Measurements from ENCODE around the gene ATP2C2.
"Not testable (repeated sequence)": the region's sequence is repeated elsewhere in the genome, so short reads cannot be mapped to it uniquely, and the experiment has no call there.

The ATP2C2 gene

DNA sequence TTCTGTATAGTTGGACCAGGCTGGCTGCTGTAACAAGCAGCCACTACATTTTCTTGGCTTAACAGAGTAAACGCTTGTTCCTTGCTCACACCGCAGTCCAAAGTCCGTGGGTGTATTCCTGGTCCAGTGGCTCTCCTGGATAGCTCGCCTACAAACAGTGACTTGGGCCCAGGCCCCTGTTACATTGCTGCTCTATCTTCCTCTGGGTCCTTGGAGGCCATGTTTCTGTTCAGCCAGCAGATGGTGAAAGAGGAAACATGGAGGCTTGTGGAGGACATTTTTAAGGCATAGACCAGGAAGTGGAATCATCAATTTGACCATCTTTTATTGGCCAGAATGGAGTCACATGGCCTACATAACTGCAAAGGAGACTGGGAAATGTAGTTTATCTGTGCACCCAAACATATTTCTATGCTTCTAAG lies 55.1 kb downstream of the ATP2C2 start:
- no peak for DNase-seq

DNA sequence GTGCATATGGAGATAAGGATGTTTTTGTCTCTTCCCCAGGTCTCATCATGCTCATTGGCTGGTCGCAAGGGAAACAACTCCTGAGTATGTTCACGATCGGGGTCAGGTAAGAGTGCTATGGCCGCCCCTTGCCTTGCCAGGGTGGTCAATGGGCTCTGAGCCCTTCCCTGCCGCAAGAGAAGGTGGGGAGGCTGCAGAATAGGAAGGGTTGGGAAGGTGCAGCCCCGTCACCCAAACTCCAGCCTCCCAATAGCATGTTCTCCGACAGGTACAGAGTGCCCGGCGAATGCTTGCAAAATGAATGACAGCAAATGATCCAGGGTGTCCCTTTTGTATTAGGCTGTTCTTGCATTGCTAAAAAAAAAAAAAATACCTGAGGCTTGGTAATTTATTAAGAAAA lies 57.4 kb downstream of the ATP2C2 start:
- DNase-seq, result no peak

DNA sequence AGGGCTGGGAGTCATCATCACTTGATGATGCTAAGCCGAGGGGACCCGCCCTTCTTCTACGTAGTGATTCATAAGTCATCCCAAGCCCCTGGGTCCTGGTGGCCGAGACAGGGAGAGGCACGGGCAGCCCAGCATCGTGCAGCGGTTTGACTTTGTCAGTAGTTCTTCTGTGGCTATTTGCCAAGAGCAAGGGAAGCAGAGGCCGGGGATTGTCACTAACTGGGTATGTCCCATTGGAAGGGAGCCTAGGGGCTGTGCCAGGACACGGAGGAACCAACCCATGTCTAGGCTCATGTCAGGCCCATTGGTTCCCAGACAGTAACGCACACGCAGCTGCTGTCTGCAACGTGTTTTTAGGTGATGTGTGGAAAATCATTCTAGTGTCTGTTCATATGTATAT lies 58.5 kb downstream of the ATP2C2 start:
- no peak for DNase-seq

DNA sequence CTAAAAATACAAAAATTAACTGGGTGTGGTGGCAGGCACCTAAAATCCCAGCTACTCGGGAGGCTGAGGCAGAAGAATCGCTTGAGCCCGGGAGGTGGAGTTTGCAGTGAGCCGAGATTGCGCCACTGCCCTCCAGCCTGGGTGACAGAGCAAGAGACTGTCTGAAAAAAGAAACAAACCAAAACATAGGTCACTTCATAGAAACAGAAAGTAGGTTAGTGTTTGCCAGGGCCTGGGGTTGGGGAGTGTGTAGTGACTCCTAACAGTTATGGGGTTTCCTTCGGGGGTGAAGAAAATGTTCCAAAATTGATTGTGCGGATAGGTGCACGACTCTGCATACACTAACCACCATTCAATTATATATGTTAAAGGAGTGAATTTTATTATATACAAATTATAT lies 59.2 kb downstream of the ATP2C2 start:
- DNase-seq, result no peak

DNA sequence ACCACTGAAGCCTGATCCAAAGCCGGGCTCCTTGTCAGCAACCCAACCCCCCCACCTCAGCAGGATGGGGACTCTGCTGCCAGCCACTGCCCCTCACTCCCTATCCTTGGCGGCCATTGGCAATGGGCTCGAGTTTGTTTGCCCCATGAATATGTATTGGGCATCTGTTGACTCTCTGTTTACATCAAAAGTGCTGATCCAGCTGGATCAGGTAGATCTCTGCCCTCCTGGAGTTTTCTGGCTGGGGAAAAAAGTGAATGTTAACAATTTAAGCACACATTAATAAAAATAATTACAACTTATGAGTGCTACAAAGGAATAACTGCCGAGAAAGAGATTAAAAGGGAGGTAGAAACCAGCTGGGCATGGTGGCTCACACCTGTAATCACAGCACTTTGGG lies 62.5 kb downstream of the ATP2C2 start:
- no peak for DNase-seq

DNA sequence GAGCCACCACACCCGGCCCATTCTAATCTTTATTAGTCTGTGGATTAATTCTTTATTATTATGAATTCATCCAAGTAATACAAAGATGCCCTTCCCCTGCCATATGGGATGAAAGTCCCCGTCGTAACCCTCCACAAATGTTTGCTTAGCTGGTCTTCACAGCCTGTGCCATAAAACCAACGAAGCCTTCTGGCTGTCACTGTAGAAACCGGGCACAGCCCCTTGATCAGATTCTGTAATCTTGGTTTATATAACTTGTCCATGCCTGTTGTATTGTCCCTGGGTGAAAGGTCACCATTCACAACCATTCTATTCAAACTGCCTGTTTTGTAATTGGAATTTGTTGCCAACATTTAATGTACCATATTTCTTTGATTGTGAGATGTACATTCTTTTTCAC lies 66.5 kb downstream of the ATP2C2 start:
- no peak for DNase-seq

DNA sequence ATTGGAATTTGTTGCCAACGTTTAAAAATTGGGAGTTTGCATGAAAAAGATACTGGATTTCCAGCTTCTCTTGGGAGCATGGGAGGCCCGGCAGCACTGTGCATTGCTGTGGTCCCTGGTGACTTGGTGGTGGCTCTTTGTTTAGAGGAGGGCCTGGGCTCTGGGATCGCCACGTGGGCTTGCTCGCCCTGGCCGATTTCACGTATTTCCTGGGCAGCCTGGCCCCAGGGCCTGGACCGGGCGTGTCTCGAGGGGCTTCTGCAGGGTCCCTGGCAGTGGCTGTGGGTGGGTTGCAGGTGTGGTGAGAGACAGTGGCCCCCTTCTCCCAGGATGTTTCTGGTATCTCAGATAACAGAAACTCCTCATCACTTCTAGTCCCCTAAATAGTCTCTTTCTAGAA lies 67.9 kb downstream of the ATP2C2 start:
- no peak for DNase-seq

DNA sequence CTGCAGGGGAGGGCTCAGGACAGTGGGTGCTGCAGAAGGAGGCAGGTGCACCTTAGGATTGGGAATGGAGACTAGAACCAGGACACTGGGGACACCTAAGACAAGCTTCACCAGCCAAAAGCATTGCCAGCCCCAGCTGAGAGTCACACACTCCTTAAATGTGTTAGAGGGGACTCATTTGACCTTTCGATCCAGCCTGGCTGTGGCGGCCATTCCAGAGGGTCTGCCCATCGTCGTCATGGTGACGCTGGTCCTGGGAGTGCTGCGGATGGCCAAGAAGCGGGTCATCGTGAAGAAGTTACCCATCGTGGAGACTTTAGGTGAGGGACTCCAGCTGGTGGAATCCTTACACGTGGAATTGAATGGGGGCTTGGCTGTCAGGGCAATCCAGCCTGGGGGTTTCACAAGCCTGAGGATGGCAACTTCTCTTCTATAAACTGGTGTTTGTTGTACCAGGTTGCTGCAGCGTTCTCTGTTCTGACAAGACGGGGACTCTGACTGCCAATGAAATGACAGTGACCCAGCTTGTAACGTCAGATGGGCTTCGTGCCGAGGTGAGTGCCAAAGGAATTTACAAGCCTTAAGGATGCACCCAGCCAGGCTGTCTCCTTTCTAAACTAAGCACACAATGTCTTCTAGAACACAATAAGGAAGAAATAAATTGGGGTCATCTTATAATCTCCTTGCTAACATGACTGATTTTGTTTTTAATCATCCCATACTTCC lies 70.8 kb downstream of the ATP2C2 start:
- no peak for DNase-seq

DNA sequence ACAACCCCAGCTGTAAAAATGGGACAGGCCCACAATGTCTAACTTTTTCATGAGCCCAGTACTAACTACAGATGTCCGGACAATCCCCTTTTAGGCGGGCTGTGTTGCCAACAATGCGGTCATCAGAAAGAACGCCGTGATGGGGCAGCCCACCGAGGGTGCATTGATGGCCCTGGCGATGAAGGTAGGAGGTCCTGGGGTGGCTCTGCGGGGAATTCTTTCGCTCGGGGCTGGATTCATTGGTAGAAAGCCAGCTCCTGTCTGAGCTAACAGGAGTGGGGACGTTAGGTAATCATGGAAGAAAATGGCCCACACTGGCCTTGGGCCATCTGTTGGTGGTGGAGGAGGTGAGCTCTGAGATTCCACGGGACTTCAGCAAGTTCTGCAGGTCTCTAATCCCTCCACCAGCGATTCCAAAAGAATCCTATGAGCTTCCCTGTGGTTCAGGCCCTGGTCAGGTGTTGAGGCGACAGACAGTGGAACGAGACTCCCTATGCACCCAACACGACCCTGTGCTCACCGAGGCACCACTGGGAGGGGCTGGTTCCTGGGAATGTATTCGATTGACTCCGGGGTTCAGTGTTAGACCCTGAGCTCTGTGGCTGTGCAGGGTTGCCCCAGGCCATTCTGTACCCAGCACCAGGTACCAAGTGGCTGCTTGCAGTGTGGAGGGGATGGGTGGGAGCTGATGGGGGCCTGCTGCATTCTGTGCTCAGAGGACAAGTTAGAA lies 74.2 kb downstream of the ATP2C2 start:
- no peak for DNase-seq

DNA sequence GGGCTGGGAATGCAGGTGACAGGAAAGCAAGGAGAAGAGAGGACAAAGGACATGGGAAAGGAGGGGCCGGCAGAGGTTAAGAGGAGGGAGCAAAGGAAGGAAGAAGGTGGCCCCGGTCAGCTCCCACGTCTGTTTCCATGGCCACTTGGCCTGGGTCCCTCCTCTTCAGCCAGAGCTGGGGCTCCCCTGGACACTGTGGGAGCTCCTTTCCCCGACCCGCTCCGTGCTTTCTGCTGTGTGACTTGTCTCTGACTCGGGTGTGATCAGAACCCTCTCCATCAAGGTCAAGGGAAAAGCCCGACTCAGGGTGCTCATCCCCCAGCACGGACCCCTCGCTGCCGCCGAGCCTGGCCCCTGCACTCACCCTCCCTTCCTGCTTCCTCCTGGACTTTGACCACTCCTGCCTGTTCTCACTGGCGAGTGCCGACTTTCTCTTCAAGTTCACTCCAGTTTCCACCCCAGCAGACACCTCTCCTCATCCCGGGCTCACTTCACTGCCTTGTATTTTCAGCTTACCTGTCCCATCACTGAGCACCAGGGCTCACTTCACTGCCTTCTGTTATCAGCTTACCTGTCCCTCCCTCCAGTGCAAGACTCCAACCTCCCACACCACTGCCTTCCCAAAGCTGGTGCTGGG lies 74.9 kb downstream of the ATP2C2 start:
- DNase-seq, result no peak

DNA sequence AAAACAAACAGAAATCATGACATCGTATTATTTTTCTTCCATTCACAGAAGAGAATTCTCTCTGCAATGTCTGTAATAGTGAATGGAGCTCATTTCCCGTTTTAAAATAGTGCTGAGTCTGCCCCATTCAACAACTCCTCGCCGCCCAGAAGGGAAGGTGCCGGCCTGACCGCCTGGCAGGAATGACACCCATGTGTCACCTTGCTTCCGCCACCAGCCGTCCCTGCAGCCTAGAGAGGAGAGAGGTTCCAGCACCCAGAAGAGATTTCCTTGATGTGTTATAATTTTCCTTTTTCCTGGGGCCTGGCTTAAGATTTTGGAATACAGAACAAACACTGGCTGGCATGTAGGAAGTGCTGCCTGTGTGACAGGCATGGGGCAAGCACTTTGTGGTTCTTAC lies 76.1 kb downstream of the ATP2C2 start:
- no peak for DNase-seq

DNA sequence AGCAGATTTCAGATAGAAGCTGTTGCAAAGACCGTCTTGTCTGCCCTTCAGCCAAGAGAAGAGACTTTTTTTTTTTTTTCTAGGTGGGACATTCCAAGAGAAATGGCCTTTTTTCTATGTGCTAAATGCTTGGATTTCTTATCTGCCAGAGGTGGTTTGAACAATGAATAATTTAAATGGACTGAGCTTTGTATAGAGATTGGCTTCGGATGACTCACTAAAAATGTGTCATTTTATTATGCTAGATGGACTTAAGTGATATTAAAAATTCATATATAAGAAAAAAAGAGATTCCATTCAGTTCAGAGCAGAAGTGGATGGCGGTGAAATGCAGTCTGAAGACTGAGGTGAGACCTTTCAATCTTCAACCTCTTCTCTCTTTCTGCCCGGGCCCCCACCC lies 77.7 kb downstream of the ATP2C2 start:
- no peak for DNase-seq

DNA sequence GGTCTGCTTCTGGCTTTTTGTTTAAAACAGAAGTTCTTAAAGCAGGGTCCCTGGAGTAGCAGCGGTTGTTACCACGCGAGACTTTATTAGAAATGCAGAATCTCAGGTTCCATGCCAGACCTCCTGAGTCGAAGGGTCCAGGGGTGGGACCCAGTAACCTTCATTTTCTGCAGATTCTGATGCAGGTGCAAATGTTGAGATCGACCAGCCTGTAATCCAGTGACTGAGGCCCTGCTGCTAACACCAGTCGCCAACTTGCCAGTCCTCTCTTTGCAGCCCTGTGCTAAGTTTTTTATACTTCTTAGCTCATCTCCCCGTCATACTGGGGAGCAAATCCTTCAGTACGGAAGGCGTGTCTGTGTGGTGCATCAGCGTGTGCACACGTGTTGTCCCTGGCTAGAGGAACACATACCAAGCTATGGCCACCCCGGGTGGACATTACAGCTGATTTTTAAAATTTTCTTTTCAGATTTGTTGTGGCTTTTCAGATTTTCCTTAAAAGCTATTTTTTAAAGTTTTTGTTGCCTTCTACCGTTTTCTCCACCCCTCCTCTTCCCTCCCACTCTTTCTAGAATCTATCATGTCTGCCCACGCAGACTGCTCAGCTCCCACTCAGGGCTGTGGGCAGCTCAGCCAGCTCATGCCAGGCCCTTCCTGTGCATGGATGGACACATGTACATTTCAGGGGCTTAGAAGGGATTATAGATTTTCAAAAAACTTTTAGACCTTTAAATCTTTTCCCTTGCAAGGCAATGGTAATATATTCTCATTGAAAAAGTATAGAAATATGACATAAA lies 78.5 kb downstream of the ATP2C2 start:
- no peak for DNase-seq

DNA sequence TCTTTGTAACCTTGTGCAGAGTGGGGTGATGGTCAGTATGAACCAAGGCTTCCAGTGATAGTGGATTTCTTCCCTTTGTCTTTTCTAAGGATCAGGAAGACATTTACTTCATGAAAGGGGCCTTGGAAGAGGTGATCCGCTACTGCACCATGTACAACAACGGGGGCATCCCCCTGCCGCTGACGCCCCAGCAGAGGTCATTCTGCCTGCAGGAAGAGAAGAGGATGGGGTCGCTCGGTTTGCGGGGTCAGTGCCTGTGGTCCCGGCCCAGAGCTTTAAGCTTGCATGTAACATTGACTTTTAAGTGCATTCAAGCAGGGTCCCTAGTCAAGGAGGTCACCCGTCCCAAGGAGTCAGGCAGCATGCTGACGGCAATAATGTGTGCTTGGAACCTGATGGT lies 80.1 kb downstream of the ATP2C2 start:
- no peak for DNase-seq

DNA sequence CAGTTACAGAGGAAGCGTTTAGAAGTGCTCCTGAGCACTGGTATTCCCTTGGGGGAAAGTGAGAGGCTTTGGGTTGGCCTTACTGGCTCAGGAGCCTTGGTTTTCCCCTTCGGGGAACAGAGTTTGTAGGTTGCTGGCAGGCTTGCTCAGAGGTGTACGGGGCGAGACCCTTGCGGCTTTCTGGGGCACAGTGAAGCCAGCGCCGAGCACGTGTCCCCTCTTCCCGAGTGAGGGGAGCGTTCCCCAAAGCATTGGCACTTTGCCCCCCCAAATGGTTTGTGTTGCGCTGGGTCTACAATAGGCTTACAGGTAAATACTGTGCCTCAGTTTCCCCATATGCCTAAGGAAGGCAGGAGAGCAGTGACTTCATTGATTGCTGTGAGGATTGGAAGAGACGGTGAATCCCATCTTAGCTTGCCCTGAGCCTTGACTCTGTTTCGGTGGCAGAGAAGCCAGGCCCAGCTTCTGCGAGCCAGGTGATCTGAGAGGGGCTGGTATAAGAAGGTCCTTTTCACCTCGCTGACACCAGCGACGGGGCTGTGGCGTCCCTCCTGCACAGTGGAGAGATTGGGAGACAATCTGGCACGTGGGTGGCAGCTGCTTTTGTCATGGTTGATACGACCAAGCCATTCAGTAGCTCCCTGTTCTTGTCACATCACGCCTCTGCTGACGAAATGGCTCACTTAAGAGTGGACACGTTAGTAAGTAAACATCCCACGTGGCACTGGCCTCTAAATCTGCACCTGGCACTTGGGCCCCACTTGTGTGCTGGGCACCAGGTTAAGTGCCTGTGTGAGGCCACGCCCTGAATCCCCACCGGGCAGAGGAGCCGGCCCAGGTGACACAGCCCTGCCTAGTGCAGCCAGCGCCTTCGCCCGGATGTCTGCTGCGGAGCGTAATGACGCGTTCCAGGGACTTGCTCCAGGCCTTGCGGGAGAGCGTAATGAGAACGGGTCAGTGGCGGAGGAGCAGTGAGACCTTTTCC lies 81.1 kb downstream of the ATP2C2 start:
- DNase-seq, result no peak

DNA sequence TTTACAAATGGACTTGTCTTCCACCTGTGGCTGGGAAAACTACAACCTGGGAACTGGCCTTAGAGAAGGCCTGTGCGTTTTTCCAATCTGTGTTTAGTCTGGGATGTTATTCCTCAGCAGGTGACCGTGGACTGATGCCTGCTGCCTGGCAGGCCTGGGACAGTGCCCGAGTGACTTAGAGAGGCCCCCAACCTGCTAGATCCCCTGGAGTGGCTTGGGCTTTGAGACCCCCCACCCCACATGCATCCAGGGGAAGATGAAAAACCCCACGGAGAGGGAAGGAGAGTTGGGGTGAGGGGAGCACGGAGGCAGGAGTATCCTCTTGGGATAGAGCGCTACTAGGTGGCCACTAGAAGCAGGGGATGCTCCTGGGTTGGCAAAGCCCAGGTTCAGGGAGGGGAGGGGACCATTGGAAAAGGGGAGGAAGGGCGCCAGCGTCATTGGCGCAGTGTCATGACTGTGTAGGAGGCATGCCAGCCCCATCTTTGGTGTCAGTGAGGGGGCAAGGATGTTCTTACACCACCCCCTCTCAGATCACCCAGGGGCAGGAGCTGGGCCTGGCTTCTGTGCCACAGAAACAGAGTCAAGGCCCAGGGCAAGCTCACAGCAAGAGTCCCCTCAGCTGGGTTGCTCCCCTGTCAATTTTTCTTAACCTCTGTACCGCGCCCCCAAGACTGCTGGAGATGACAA lies 82.0 kb downstream of the ATP2C2 start:
- DNase-seq, result no peak

DNA sequence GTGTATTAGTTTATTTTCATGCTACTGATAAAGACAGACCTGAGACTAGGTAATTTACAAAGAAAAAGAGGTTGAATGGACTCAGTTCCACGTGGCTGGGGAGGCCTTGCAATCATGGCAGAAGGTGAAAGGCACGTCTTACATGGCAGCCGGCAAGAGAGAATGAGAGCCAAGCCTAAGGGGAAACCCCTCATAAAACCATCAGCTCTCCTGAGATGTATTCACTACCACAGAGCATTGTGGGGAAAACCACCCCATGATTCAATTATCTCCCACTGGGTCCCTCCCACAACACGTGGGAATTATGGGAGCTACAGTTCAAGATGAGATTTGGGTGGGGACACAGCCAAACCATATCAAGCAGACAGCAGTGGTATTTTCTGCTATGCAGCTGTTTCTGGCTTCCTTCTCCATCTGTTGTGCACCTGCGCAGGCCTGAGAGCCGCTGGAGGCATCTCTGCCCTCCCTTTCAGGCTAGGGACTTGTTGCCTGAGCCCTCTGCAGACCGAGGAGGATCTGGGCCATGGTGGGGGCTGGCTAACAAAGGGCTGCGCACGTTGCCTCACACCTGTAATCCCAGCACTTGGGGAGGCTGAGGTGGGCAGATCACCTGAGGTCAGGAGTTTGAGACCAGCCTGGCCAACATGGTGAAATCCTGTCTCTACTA lies 82.8 kb downstream of the ATP2C2 start:
- DNase-seq, result not testable (repeated sequence)

DNA sequence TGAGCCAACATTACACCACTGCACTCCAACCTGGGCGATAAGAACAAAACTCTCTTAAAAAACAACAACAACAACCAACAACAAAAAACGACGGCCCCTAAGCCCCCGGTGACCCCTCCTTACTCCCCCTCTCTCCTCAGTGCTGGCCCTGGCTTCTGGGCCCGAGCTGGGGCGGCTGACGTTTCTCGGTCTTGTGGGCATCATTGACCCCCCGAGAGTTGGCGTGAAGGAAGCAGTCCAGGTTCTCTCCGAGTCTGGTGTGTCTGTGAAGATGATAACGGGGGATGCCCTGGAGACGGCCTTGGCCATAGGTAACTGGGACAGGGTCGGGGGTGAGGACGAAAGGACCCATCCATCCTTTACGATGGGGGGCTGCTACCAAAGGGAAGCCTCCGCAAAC lies 83.4 kb downstream of the ATP2C2 start:
- DNase-seq, result no peak

DNA sequence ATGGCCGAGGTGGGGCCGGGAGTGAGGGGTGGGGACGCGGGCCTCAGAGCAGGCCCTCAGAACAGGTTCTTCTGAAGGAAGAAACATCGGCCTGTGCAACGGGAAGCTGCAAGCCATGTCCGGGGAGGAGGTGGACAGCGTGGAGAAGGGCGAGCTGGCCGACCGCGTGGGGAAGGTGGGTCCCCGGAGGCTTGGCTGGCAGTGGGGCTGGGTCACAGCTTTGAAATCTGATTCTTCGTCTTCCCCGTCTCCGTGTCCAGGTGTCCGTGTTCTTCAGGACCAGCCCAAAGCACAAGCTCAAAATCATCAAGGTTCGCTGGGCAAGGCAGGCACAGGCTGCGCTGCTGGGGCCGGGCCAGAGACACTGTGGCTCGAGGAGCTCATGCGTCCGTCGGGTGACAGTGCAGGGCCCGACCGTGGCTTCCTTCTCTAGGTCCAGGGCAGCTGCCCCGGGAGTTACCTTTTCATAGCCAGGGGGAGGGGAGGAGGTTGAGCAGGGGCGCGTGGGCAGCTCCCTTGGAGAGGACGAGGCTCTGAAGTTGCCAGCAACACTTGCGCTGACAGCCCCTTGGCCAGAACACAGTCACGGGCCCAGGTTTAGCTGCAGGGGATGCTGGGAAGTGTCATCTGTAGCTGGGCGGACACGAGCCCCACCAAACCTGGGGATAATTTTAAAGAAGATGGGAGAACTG lies 84.9 kb downstream of the ATP2C2 start:
- no peak for DNase-seq

DNA sequence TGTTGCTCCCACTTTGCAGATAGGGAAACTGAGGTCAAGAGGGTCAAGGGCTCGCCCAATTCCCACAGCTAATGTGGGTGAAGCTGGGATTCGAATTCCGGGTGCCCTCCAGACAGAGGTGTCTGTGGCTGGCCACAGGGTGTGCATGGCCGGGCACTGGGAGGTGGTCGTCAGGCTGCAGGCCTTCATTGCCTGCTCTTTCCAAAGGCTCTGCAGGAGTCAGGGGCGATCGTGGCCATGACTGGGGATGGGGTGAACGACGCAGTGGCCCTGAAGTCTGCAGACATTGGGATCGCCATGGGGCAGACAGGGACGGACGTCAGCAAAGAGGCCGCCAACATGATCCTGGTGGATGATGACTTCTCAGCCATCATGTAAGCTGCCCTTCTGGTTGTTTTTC lies 86.3 kb downstream of the ATP2C2 start:
- no peak for DNase-seq

Data from stimulated activated naive CD4-positive, alpha-beta T cell (primary cell).